Measurements from ENCODE around the gene CSKMT. TPM values are rescaled to one million over a fixed set of nuclear protein-coding genes. Genes with fewer than 3 reads are reported as not detected.

CSKMT gene
- total and polyA plus RNA-seq, 10 of the 15 experiments (the other 5 are each of a cell fraction or from before 2014, with no cell fraction given), result 7.0 to 213 (median 21.6) TPM

GRCh38 chr11:62647609-62648005, 17.5 kb upstream of the CSKMT start:
- no peaks in the 10 kb centered on the region for H3K9me3 ChIP-seq (replicated peaks; ENCODE audit: control insufficient read depth, insufficient read depth, low read length)
- ChIA-PET RAD21 (ENCODE audit: unreplicated experiment) (interaction anchor here (1.0 kb wide), 1 partner anchor 74 kb away, joined by 4 read pairs; the partner anchor contains the start of gene EEF1G), POLR2A (interaction anchor here (1.5 to 14.6 kb wide), 2 partner anchors 22 to 26 kb away, joined by 6 to 295 read pairs; partner anchors contain the start of genes B3GAT3, C11orf98, CSKMT and LBHD1), CTCF (interaction anchor here (0.5 kb wide), 1 partner anchor 90 kb away, joined by 3 read pairs; no protein-coding TSS in a partner anchor), SMC1A (ENCODE audit: uncharacterized antibody, unreplicated experiment) (no interaction called here)
- in situ Hi-C loops (cut with MboI), result no loop called here
- peaks cover 10 to 13% of the 10 kb centered on the region in 2 experiments; a peak in 3 of 4 replicates for H3K36me3 ChIP-seq (ENCODE audit: control insufficient read depth in 2 of 2, insufficient read depth in 2 of 2, low read length in 1 of 2)
- no peak overlapping the region for H3K27ac ChIP-seq (ENCODE audit: control insufficient read depth, insufficient read depth)
- TF ChIP-seq RELB (IDR thresholded peaks at IDR 0.05; ENCODE audit: low read depth), result no peak
- no peak for TF ChIP-seq RBBP5 (conservative IDR thresholded peaks at IDR 0.05)
- no peak for TF ChIP-seq MLLT1 (IDR thresholded peaks at IDR 0.05)
- no peak for TF ChIP-seq ZSCAN29 (IDR thresholded peaks at IDR 0.05)
- TF ChIP-seq NKRF (conservative IDR thresholded peaks at IDR 0.05), result no peak
- TF ChIP-seq DPF2 (IDR thresholded peaks at IDR 0.05), result no peak
- TF ChIP-seq MTA3 (IDR thresholded peaks at IDR 0.05; ENCODE audit: borderline replicate concordance, low read length), result no peak
- TF ChIP-seq SRF (IDR thresholded peaks at IDR 0.05; ENCODE audit: low read depth in 2 of 2, low read length in 2 of 2), result no peak
- TF ChIP-seq CEBPZ (IDR thresholded peaks at IDR 0.05; ENCODE audit: low read depth, low read length), result no peak
- no peak for TF ChIP-seq MXI1 (IDR thresholded peaks at IDR 0.05; ENCODE audit: low read depth, low read length)
- TF ChIP-seq FOS (IDR thresholded peaks at IDR 0.05; ENCODE audit: borderline replicate concordance, extremely low read depth, insufficient read length), result no peak
- no peak for TF ChIP-seq SREBF1 (IDR thresholded peaks at IDR 0.05; ENCODE audit: low read length)
- no peak overlapping the region for H3K4me2 ChIP-seq (ENCODE audit: control insufficient read depth, insufficient read depth)
- 81% methylated on average over 6 of the region's 6 CpGs for WGBS (ENCODE audit: insufficient coverage, insufficient replicate concordance, low lambda C conversion rate, missing lambda C conversion rate)
- DNase-seq (ENCODE audit: low read depth, low spot score) (no peak), FAIRE-seq (no peak), ATAC-seq (no peak)
- peaks cover 4% of the 10 kb centered on the region; the same call in 1 of the 2 replicates for H3K4me1 ChIP-seq (ENCODE audit: control insufficient read depth, insufficient read depth, low read length)
- H2AFZ ChIP-seq (ENCODE audit: control insufficient read depth, low read depth, low read length), result no peak overlapping the region
- no peaks in the 10 kb centered on the region; the same call in 1 of the 2 replicates for H4K20me1 ChIP-seq (ENCODE audit: control insufficient read depth, insufficient read depth)
- no peak overlapping the region for H3K9ac ChIP-seq (ENCODE audit: control insufficient read depth, insufficient read depth, low read length)
- no peaks in the 10 kb centered on the region for H3K27me3 ChIP-seq (replicated peaks in 1 of 2; ENCODE audit: control insufficient read depth in 2 of 2, insufficient read depth in 2 of 2, low read length in 1 of 2)
- no peak overlapping the region for H3K4me3 ChIP-seq
- peaks cover 51% of the 10 kb centered on the region for H3K79me2 ChIP-seq (ENCODE audit: control insufficient read depth, insufficient read depth, low read length)
- BruUV-seq (replicated peaks), result no TSS peak
- intact Hi-C loops (cut with micrococcal nuclease; ENCODE audit: unreplicated experiment), result loop anchor here (2.0 kb wide), 1 partner anchor 25 kb away; no protein-coding TSS in a partner anchor
